Measurements from ENCODE around the gene EGR2. TPM values are rescaled to one million over a fixed set of nuclear protein-coding genes. Genes with fewer than 3 reads are reported as not detected.

EGR2 gene
- total and polyA plus RNA-seq, 10 of the 15 experiments (the other 5 are each of a cell fraction or from before 2014, with no cell fraction given), result 8.3 to 56.5 (median 16.2) TPM

GRCh38 chr10:62862447-62862846, 46.3 kb upstream of the EGR2 start (continued):
- TF ChIP-seq ZNF592 (IDR thresholded peaks at IDR 0.05) (no peak), FOXK2 (IDR thresholded peaks at IDR 0.05) (no peak), E2F4 (IDR thresholded peaks at IDR 0.05; ENCODE audit: low read depth, low read length) (no peak), CBX3 (IDR thresholded peaks at IDR 0.05; ENCODE audit: borderline replicate concordance, low read depth) (no peak)

- no peak overlapping the region for H3K4me3 ChIP-seq
- H3K9ac ChIP-seq (ENCODE audit: control insufficient read depth, insufficient read depth, low read length), result no peak overlapping the region
- ChIA-PET SMC1A (ENCODE audit: uncharacterized antibody, unreplicated experiment) (interaction anchor here (1.5 kb wide), 1 partner anchor 49 kb away, joined by 4 read pairs; no protein-coding TSS in a partner anchor), CTCF (no interaction called here), POLR2A (interaction anchor here (1.3 kb wide), 1 partner anchor 48 kb away, joined by 3 read pairs; no protein-coding TSS in a partner anchor), RAD21 (ENCODE audit: unreplicated experiment) (interaction anchor here (1.4 kb wide), 1 partner anchor 9 kb away, joined by 9 read pairs; no protein-coding TSS in a partner anchor)
- ATAC-seq (no peak), FAIRE-seq (no peak), DNase-seq (ENCODE audit: low read depth, low spot score) (no peak)
- 63% methylated on average over 3 of the region's 3 CpGs for WGBS (ENCODE audit: insufficient coverage, insufficient replicate concordance, low lambda C conversion rate, missing lambda C conversion rate)
- H3K27me3 ChIP-seq (replicated peaks in 1 of 2; ENCODE audit: control insufficient read depth in 2 of 2, insufficient read depth in 2 of 2, low read length in 1 of 2), result no peaks in the 10 kb centered on the region
- H3K9me3 ChIP-seq (replicated peaks; ENCODE audit: control insufficient read depth, insufficient read depth, low read length), result no peaks in the 10 kb centered on the region
- intact Hi-C loops (cut with micrococcal nuclease; ENCODE audit: unreplicated experiment) (no loop called here), in situ Hi-C loops (cut with MboI) (no loop called here)
- H3K27ac ChIP-seq (ENCODE audit: control insufficient read depth, insufficient read depth), result no peak overlapping the region
- H2AFZ ChIP-seq (ENCODE audit: control insufficient read depth, low read depth, low read length), result no peak overlapping the region
- no peaks in the 10 kb centered on the region for H4K20me1 ChIP-seq (ENCODE audit: control insufficient read depth, insufficient read depth)
- no peaks in the 10 kb centered on the region for H3K36me3 ChIP-seq (ENCODE audit: control insufficient read depth in 2 of 2, insufficient read depth in 2 of 2, low read length in 1 of 2)
- no peaks in the 10 kb centered on the region for H3K79me2 ChIP-seq (ENCODE audit: control insufficient read depth, insufficient read depth, low read length)
- no peak overlapping the region for H3K4me2 ChIP-seq (ENCODE audit: control insufficient read depth, insufficient read depth)
- BruUV-seq (replicated peaks), result no TSS peak
- H3K4me1 ChIP-seq (ENCODE audit: control insufficient read depth, insufficient read depth, low read length), result peaks cover 10% of the 10 kb centered on the region; the same call in 1 of the 2 replicates
- no peak for TF ChIP-seq EZH2 (IDR thresholded peaks at IDR 0.05; ENCODE audit: borderline replicate concordance, control insufficient read depth, low read depth, low read length)
- no peak for TF ChIP-seq RELA (IDR thresholded peaks at IDR 0.05; ENCODE audit: borderline replicate concordance, partially characterized antibody)
- TF ChIP-seq SMAD1 (IDR thresholded peaks at IDR 0.05; ENCODE audit: low read depth, partially characterized antibody), result no peak
- TF ChIP-seq ATF3 (IDR thresholded peaks at IDR 0.05; ENCODE audit: borderline replicate concordance, extremely low read depth, low read depth, low read length), result no peak
- no peak for TF ChIP-seq TCF7 (IDR thresholded peaks at IDR 0.05; ENCODE audit: borderline replicate concordance)
- no peak for TF ChIP-seq CHD1 (IDR thresholded peaks at IDR 0.05; ENCODE audit: low read depth, low read length)
- TF ChIP-seq POLR2A (IDR thresholded peaks at IDR 0.05; ENCODE audit: low read depth, low read length), result no peak
- TF ChIP-seq SUPT20H (IDR thresholded peaks at IDR 0.05; ENCODE audit: borderline replicate concordance, control insufficient read depth, low read depth, low read length), result no peak
- no peak for TF ChIP-seq HDGF (IDR thresholded peaks at IDR 0.05)
- no peak for TF ChIP-seq ZNF274 (IDR thresholded peaks at IDR 0.05; ENCODE audit: insufficient read depth, insufficient read length)
- TF ChIP-seq NBN (IDR thresholded peaks at IDR 0.05), result no peak
- no peak for TF ChIP-seq NR2C1 (IDR thresholded peaks at IDR 0.05)
- no peak for TF ChIP-seq CHD4 (IDR thresholded peaks at IDR 0.05)
- no peak for TF ChIP-seq MEF2B (IDR thresholded peaks at IDR 0.05; ENCODE audit: partially characterized antibody, poor library complexity, severe bottlenecking)
These were observed 45.3 kb upstream of the EGR2 start for GRCh38 chr10:62861507-62861906.

Data from GM12878 (cell line).